Stomach smooth muscle (tissue), 2 donors: Measurements from ENCODE around the gene PBX3.

ENCODE experiments used
- H3K27ac ChIP-seq: one replicate; pipeline ENCODE4 v1.7.0; 2013; ENCODE audit warnings: mild to moderate bottlenecking, low read length, inconsistent platforms
- H3K27me3 ChIP-seq, 2 donors: one replicate each; pipeline ENCODE4 v1.7.0; 2013; ENCODE audit warnings: low read length in 2 of 2; ENCODE audit not compliant: insufficient read depth in 2 of 2, control insufficient read depth in 1 of 2
- H3K36me3 ChIP-seq, 2 donors: one replicate each; pipeline ENCODE4 v1.7.0; 2013; ENCODE audit warnings: low read length in 2 of 2; ENCODE audit not compliant: control insufficient read depth in 2 of 2, insufficient read depth in 2 of 2
- H3K4me1 ChIP-seq: one replicate; pipeline ENCODE4 v1.7.0; 2013; ENCODE audit warnings: low read length; ENCODE audit not compliant: control insufficient read depth, insufficient read depth
- H3K4me3 ChIP-seq, 2 donors: one replicate each; pipeline ENCODE4 v1.7.0; 2013; ENCODE audit warnings: low read length in 2 of 2
- H3K9ac ChIP-seq, 2 donors: one replicate each; pipeline ENCODE4 v1.7.0; 2013; ENCODE audit warnings: low read length in 2 of 2, mild to moderate bottlenecking in 1 of 2
- H3K9me3 ChIP-seq, 2 donors: one replicate each; pipeline ENCODE4 v1.7.0; 2013; ENCODE audit warnings: low read length in 2 of 2; ENCODE audit not compliant: control insufficient read depth in 2 of 2
- donor health status: healthy.
- donor health status: Pancreatic carcinoma.

Gene PBX3

DNA sequence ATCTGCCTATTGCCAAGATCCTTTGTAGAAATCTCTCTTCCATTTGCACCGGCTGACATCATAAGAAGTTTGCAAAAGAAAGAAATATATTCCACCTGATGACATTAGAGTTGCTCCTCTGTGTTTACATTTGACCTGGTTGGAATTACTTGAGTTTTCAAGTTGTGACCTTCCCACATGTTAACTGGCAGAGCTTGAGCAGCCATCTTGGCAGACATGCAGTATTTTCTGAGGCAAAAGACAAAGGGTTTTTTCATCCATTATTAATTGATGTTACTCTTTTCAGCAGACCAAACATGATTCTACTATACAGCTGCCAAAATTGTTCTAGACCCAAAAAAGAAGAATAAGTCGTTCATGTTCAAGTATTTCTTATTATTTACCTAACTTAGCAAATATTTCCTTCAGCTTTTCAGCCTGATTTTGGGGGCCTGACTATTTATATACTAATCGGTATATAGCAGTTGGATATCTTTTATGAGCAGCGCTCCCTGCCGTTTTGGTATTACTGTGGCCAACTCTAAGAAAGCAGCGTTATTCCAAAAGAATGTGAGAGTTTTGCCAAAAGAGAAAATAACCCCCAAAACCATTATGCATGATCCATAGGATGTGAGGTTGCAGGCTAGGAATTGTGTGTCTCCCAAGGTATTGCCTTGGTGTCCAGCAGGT lies 212.9 kb downstream of the PBX3 start:
- Histone ChIP-seq H3K27me3 (no peaks in the 10 kb centered on the region), H3K4me1 (peaks cover 20% of the 10 kb centered on the region), H3K27ac (no peak overlapping the region), H3K9me3 (no peaks in the 10 kb centered on the region), H3K9ac (no peak overlapping the region), H3K36me3 (peaks cover 13 to 27% of the 10 kb centered on the region in 2 donors), H3K4me3 (no peak overlapping the region)

DNA sequence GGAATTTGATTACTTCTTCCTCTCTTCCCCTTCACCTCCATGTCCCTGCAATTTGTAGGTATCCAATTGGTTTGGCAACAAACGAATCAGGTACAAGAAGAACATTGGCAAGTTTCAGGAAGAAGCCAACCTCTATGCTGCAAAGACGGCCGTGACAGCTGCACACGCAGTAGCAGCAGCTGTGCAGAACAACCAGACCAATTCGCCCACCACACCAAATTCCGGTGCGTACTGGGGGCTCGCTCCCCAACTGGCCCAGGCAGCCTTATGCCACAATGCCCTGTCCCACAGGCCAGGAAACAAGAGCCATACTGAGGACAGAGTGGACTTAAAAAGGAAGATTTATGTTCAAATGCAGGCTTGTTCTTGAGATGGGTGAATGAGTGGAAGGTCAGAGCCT lies 213.5 kb downstream of the PBX3 start:
- Histone ChIP-seq H3K27me3 (no peaks in the 10 kb centered on the region), H3K36me3 (peaks cover 13 to 25% of the 10 kb centered on the region in 2 donors), H3K4me3 (no peak overlapping the region), H3K9me3 (no peaks in the 10 kb centered on the region), H3K9ac (no peak overlapping the region), H3K4me1 (peaks cover 23% of the 10 kb centered on the region), H3K27ac (no peak overlapping the region)

DNA sequence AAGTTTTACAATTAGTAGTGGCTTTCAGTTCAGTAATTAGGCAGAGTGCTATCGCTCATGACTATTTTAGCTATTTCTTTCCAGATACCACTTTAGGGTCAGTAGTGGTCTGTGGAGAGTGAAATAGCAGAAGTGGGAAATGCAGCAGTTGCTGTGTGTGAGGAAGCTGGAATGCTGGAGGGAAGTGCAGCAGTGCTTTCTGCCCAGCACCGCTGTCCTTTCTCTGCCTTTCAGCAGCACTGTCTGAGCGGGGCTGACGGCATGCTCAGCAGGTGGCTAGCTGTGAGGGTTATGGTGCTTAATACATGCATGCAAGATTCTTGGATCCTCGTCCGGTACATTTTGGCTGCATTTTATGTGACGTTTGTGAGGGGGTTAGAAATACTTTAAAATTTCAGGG lies 213.9 kb downstream of the PBX3 start:
- H3K4me3 ChIP-seq, result no peak overlapping the region
- H3K9me3 ChIP-seq, result no peaks in the 10 kb centered on the region
- peaks cover 13 to 25% of the 10 kb centered on the region in 2 donors for H3K36me3 ChIP-seq
- H3K4me1 ChIP-seq, result peaks cover 26% of the 10 kb centered on the region
- no peak overlapping the region for H3K27ac ChIP-seq
- H3K27me3 ChIP-seq, result no peaks in the 10 kb centered on the region
- H3K9ac ChIP-seq, result no peak overlapping the region

DNA sequence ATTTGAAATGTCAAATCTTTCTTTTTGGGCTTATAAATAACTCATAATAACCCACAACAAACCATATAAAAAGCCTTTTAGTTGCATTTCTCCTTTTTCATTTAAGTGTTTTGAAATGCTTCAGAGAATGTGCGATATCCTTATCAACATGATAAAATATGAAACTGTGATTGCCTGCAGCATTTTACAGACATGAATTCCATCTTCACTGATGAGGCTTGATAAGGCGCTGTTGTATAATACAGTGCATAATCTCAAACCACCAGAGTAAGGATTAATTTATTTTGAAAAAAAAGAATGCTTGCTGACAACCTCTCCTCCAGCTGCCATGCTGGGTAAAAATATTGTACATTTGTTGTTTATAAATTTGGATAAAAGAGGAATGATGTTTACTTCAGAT lies 216.8 kb downstream of the PBX3 start:
- H3K4me1 ChIP-seq, result peaks cover 32% of the 10 kb centered on the region
- peaks cover 13 to 22% of the 10 kb centered on the region in 2 donors for H3K36me3 ChIP-seq
- H3K9ac ChIP-seq, result no peak overlapping the region
- H3K9me3 ChIP-seq, result no peaks in the 10 kb centered on the region
- no peaks in the 10 kb centered on the region for H3K27me3 ChIP-seq
- H3K4me3 ChIP-seq, result no peak overlapping the region
- H3K27ac ChIP-seq, result peak overlapping the region; percentile 60

DNA sequence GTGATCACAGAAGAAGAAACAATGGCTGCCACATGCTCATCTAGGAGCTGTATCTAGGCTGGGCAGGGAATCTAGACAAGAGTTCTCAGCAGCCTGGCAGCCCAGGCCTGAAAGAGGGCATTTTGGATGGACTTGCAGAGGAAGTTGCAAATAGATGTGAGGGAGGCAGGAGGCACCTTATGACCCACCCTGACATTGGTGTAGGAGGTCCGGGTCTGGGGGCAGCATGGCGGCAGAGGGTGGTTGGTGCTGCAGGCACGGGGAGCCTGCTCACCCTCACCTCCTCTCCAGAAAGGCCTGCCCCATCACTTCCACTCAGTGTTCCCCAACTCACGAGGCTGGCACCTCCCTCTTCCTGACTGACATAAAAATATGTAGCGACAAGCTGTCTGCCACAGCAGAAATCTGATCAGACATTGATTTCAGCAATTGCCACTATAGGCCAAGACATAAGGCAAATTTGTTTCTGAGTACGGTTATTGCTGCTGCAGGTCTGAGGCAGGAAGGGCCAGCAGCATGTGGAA lies 217.6 kb downstream of the PBX3 start:
- Histone ChIP-seq H3K9ac (no peak overlapping the region), H3K4me3 (no peak overlapping the region), H3K27me3 (no peaks in the 10 kb centered on the region), H3K4me1 (peaks cover 25% of the 10 kb centered on the region), H3K36me3 (peaks cover 13 to 22% of the 10 kb centered on the region in 2 donors), H3K9me3 (no peaks in the 10 kb centered on the region), H3K27ac (peak overlapping the region; percentile 60)

DNA sequence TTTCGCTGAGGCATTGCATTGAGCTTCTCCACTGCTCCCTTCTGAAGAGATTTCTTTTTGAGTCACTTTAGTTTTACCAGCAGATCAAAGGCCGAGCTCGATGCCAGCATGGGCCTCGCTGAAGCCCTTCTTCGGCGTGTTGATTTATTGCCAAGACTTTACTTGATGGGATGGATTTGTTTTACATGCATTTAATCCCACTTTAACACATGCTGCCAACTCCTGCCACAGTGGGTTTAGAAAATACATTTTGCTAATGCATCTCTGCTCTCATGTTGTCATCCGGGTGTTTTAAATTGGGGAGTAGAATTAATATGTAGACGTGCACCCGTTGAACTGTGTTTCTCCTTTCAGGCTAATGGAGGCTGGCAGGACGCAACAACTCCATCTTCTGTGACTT lies 218.3 kb downstream of the PBX3 start:
- Histone ChIP-seq H3K9ac (no peak overlapping the region), H3K36me3 (peaks cover 13 to 22% of the 10 kb centered on the region in 2 donors)

DNA sequence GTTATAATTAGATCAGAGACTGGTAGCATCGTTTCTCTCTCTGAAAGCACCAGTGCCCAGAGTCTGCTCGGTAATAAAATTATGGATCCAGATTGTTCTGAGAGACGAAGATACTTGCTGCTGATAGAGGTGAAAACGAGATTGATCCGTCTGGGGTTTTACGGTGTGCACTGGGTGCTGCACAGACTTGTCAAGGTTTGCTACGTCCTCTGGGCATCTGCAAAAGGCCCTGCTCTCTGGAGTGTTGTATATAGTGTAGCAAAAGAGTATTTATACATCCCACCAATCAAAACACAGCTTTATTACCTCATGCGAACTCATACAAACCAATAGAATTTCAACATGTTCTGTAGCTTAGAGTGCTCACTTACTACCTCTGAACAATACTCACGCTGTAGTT lies 219.3 kb downstream of the PBX3 start:
- H3K9ac ChIP-seq, result no peak overlapping the region
- H3K36me3 ChIP-seq, result peaks cover 13 to 16% of the 10 kb centered on the region in 2 donors
- H3K4me1 ChIP-seq, result peaks cover 20% of the 10 kb centered on the region
- no peaks in the 10 kb centered on the region for H3K9me3 ChIP-seq
- H3K4me3 ChIP-seq, result no peak overlapping the region
- peak overlapping the region; percentile 19 for H3K27ac ChIP-seq
- no peaks in the 10 kb centered on the region for H3K27me3 ChIP-seq

More for the DNA sequence above, 218.3 kb downstream of the PBX3 start:
- Histone ChIP-seq H3K4me3 (no peak overlapping the region), H3K9me3 (no peaks in the 10 kb centered on the region), H3K27ac (peak overlapping the region; percentile 60), H3K4me1 (peaks cover 22% of the 10 kb centered on the region), H3K27me3 (no peaks in the 10 kb centered on the region)

DNA sequence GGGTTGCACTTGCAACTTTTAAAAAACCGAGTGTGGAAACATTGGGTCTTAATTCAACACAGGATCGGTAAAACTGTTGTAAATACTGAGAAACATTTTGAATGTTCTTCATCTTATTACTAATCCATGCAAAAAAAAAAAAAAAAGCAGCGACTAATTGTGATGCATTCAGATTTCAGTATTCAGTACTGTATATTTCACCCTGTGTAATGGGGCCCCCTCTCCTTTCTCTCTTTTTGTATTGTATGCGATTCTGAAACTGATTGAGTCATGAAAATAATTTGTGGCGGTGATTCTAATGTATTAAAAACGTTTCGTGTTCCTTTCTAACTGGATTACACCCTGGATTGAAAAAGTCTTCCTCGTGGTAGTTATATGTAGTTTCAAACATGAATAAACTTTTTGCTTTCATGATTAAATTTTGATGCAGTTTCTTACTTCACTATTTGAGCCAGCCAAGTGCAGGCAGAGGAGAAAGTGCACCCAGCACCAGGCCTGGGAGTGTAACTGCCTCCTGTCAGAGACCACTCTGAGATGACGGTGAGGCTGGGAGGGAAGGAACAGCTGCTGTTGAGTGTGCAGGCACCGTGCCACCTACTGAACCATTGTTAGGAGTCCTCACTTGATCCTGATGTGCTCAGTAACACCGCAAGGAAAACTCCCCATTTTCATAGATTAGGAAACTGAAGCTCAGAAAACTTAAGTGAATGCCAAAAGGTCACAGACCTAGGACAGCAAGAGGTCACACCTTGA lies 220.0 kb downstream of the PBX3 start:
- H3K36me3 ChIP-seq, result peaks cover 9 to 13% of the 10 kb centered on the region in 2 donors
- H3K27ac ChIP-seq, result peak overlapping the region; percentile 37
- peaks cover 20% of the 10 kb centered on the region for H3K4me1 ChIP-seq
- H3K9ac ChIP-seq, result no peak overlapping the region
- no peaks in the 10 kb centered on the region for H3K27me3 ChIP-seq
- no peaks in the 10 kb centered on the region for H3K9me3 ChIP-seq
- no peak overlapping the region for H3K4me3 ChIP-seq

DNA sequence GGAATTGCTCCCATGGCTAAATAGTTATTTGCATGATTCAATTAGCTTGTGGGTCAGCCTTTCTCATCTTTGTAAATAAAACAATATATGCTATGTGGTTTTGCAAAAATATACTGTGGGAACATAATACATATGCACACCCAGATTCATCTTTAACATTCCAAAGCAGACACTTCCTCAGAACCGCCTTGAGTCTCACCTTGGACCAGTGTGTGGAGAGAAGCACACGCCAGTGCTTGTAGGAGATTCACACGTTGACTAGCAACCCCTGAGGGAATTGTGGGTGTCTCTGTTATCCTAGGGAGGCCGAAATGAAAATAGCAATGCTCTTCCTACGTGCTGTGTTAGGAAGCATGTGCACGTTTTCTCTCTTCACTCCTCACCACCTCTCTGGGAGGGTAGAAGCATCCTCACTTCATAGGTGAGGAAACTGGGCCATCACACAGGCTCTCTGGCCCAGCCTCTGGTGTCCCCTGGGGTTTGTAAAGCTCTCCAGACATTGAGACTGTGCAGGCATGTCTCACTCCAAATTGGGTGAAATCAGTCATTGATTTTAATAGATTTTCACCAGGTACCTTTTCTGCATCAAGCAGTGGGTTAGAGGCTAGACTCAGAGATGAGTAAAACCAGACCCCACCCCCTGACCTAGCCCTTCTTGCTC lies 221.7 kb downstream of the PBX3 start:
- no peak overlapping the region for H3K4me3 ChIP-seq
- H3K27me3 ChIP-seq, result no peaks in the 10 kb centered on the region
- H3K27ac ChIP-seq, result no peak overlapping the region
- no peaks in the 10 kb centered on the region for H3K9me3 ChIP-seq
- H3K9ac ChIP-seq, result no peak overlapping the region
- peaks cover 21% of the 10 kb centered on the region for H3K4me1 ChIP-seq
- H3K36me3 ChIP-seq, result peaks cover 0 to 3% of the 10 kb centered on the region in 2 donors

DNA sequence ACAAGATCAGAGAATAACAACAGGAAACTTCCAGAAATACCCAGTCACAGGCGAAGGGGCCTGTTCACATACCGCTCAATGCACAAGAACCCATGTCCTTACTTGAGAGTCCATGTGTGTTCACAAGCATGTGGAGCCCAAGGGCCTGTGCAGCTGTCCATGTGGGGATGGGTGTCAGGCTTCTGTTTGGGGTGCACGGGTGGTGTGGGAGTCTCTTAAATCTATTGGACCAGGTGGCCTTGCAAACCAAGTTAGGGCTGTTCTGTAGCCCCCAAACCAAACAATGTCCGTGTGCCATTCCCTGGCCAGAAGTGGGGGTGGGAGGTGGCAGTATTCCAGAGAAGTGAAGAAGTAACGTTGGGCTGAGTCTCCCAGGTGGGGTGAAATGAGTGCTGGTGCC lies 222.3 kb downstream of the PBX3 start:
- H3K36me3 ChIP-seq, result peaks cover 0 to 3% of the 10 kb centered on the region in 2 donors
- H3K9ac ChIP-seq, result no peak overlapping the region
- peaks cover 19% of the 10 kb centered on the region for H3K4me1 ChIP-seq
- H3K9me3 ChIP-seq, result no peaks in the 10 kb centered on the region
- H3K4me3 ChIP-seq, result no peak overlapping the region
- H3K27ac ChIP-seq, result no peak overlapping the region
- H3K27me3 ChIP-seq, result no peaks in the 10 kb centered on the region
